ENCODE results near the gene MRPL43. TPM values are rescaled to one million over a fixed set of nuclear protein-coding genes. Genes with fewer than 3 reads are reported as not detected.

Gene MRPL43
- polyA plus RNA-seq, 1 experiment = 72.3 TPM

- ChIA-PET POLR2A (interaction anchor here (1.0 to 2.9 kb wide), 3 partner anchors 10 to 54 kb away, joined by 4 to 20 read pairs (median 4); partner anchors contain the start of gene KAZALD1), CTCF (interaction anchor here (0.8 to 2.4 kb wide), 5 partner anchors 8 to 13 kb away, joined by 3 to 19 read pairs (median 3); partner anchors contain the start of gene LZTS2)
- Histone ChIP-seq H3K27me3 (ENCODE audit: control insufficient read depth, insufficient read depth, low read length) (no peaks in the 10 kb centered on the region), H3K9me3 (ENCODE audit: control insufficient read depth, insufficient read depth, low read length) (no peaks in the 10 kb centered on the region; the same call in 1 of the 2 replicates), H3K27ac (ENCODE audit: low read depth, low read length) (peak overlapping the region; percentile 77), H3K4me3 (ENCODE audit: low read depth, low read length) (no peak overlapping the region; the same call in 1 of the 2 replicates)
- TF ChIP-seq, protein P1, sequence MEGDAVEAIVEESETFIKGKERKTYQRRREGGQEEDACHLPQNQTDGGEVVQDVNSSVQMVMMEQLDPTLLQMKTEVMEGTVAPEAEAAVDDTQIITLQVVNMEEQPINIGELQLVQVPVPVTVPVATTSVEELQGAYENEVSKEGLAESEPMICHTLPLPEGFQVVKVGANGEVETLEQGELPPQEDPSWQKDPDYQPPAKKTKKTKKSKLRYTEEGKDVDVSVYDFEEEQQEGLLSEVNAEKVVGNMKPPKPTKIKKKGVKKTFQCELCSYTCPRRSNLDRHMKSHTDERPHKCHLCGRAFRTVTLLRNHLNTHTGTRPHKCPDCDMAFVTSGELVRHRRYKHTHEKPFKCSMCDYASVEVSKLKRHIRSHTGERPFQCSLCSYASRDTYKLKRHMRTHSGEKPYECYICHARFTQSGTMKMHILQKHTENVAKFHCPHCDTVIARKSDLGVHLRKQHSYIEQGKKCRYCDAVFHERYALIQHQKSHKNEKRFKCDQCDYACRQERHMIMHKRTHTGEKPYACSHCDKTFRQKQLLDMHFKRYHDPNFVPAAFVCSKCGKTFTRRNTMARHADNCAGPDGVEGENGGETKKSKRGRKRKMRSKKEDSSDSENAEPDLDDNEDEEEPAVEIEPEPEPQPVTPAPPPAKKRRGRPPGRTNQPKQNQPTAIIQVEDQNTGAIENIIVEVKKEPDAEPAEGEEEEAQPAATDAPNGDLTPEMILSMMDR (IDR thresholded peaks at IDR 0.05; ENCODE audit: low read depth, low read length) = no peak
- no peak for DNase-seq (ENCODE audit: low read depth, low spot score)
Measured at GRCh38 chr10:101007099-101007711, 19.9 kb upstream of the MRPL43 start.

- TF ChIP-seq, protein P1 (IDR thresholded peaks at IDR 0.05; ENCODE audit: low read depth, low read length) = no peak
- H3K9me3 ChIP-seq (ENCODE audit: control insufficient read depth, insufficient read depth, low read length) = no peaks in the 10 kb centered on the region; the same call in 1 of the 2 replicates
- H3K27me3 ChIP-seq (ENCODE audit: control insufficient read depth, insufficient read depth, low read length) = no peaks in the 10 kb centered on the region
- H3K4me3 ChIP-seq (ENCODE audit: low read depth, low read length) = no peak overlapping the region
- POLR2A ChIA-PET = interaction anchor here (1.0 to 2.9 kb wide), 3 partner anchors 9 to 55 kb away, joined by 3 to 20 read pairs (median 4); partner anchors contain the start of genes KAZALD1, PDZD7 and SFXN3
- CTCF ChIA-PET = interaction anchor here (1.0 to 2.4 kb wide), 4 partner anchors 9 to 43 kb away, joined by 3 to 19 read pairs (median 3); no protein-coding TSS in a partner anchor
- DNase-seq (ENCODE audit: low read depth, low spot score) = no peak
- peak overlapping the region; percentile 77 for H3K27ac ChIP-seq (ENCODE audit: low read depth, low read length)
Measured at GRCh38 chr10:101006593-101007098, 19.3 kb upstream of the MRPL43 start.

DNA sequence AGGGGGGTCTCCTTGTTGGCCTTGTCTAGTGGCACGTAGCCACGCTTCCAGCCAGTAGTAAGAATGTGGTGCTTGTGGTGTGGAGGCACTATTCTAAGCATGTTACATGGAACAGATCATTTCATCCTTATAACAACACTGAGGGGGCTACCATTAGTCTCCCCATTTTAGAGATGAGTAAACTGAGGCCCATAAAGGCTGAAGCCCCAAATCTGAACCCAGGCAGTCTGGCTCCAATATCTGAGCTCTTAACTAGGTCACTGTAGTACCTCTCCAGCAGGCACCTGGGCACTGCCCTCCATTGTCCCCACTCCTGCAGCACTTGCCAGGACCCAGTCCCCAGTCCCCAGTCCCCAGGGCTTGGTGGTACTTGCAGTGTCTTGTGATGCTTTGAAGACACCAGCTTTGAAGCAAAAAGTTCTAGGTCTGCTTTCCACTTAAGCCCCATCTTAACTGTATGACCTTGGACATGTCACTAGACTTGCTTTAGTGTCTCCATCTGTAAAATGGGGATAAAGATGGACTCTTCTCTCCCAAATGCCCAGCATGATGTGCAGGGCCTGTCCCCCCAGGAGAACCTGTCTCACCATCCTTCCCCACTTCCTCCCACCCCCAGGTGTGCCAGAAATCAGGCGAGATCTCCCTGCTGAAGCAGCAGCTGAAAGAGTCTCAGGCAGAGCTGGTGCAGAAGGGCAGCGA is 18.7 kb upstream of the MRPL43 start:
- ChIA-PET CTCF (interaction anchor here (1.0 to 5.5 kb wide), 4 partner anchors 8 to 44 kb away, joined by 3 to 53 read pairs (median 11); no protein-coding TSS in a partner anchor), POLR2A (interaction anchor here (1.1 to 2.9 kb wide), 2 partner anchors 9 to 25 kb away, joined by 3 to 20 read pairs; partner anchors contain the start of genes PDZD7 and SFXN3)
- TF ChIP-seq, protein P1 (IDR thresholded peaks at IDR 0.05; ENCODE audit: low read depth, low read length) = no peak
- no peak for DNase-seq (ENCODE audit: low read depth, low spot score)
- Histone ChIP-seq H3K27me3 (ENCODE audit: control insufficient read depth, insufficient read depth, low read length) (no peaks in the 10 kb centered on the region), H3K27ac (ENCODE audit: low read depth, low read length) (peak overlapping the region; percentile 77), H3K4me3 (ENCODE audit: low read depth, low read length) (no peak overlapping the region), H3K9me3 (ENCODE audit: control insufficient read depth, insufficient read depth, low read length) (no peaks in the 10 kb centered on the region; the same call in 1 of the 2 replicates)

DNA sequence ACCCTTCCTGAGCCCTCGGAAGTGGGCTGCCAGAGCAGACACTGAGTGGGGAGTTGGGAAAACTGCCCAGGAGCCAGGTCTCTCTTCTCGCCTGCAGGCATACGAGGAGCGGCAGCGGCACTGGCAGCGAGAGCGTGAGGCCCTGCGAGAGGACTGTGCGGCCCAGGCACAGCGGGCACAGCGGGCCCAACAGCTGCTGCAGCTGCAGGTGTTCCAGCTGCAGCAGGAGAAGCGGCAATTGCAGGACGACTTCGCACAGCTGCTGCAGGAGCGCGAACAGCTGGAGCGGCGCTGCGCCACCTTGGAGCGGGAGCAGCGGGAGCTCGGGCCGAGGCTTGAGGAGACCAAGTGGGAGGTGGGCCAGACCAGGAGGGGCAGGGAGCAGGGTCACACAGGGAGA is 18.1 kb upstream of the MRPL43 start:
- POLR2A ChIA-PET = interaction anchor here (1.1 kb wide), 1 partner anchor 26 kb away, joined by 3 read pairs; the partner anchor contains the start of genes PDZD7 and SFXN3
- TF ChIP-seq, protein P1 (IDR thresholded peaks at IDR 0.05; ENCODE audit: low read depth, low read length) = no peak
- CTCF ChIA-PET = interaction anchor here (1.5 to 5.5 kb wide), 2 partner anchors 10 to 12 kb away, joined by 3 to 53 read pairs; no protein-coding TSS in a partner anchor
- Histone ChIP-seq H3K27me3 (ENCODE audit: control insufficient read depth, insufficient read depth, low read length) (no peaks in the 10 kb centered on the region), H3K9me3 (ENCODE audit: control insufficient read depth, insufficient read depth, low read length) (no peaks in the 10 kb centered on the region; the same call in 1 of the 2 replicates), H3K27ac (ENCODE audit: low read depth, low read length) (no peak overlapping the region), H3K4me3 (ENCODE audit: low read depth, low read length) (no peak overlapping the region)
- no peak for DNase-seq (ENCODE audit: low read depth, low spot score)

All from AG04450 (cell line).